Fibroblast of skin of right quadriceps (primary cell): ENCODE results near the gene LGALS7.

Experiments used
- DNase-seq: peaks from one replicate; pipeline ENCODE4 v3.0.0-alpha.2; 2013

The LGALS7 gene

DNA sequence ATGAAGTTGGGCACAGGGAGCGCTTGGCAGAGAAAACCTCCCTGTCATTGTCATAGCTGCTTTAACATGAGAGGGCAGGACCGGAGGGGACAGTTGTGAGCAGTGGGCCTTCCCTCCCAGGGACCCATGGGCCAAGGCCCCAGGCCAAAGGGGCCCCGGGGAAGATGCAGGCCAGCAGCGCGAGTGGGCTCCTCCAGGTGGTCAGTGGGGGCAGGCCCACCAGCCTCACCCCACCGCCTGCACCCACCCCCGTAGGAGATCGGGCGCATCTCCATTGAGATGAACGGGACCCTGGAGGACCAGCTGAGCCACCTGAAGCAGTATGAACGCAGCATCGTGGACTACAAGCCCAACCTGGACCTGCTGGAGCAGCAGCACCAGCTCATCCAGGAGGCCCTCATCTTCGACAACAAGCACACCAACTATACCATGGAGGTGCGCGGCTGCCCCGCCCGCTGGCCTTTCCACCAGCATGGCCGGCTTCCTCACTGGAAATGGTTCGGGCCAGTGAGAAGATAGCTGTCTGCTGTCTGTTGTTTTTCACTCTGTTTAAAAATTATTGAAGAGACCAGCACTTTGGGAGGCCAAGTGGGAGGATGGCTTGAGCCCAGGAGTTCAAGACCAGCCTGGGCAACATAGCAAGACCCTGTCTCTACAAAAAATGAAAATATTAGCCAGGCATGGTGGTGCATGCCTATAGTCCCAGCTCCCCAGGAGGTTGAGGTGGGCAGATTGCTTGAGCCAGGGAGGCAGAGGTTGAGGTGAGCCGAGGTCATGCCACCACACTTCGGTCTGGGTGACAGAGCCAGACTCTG lies 47.6 kb downstream of the LGALS7 start:
- no peak for DNase-seq

DNA sequence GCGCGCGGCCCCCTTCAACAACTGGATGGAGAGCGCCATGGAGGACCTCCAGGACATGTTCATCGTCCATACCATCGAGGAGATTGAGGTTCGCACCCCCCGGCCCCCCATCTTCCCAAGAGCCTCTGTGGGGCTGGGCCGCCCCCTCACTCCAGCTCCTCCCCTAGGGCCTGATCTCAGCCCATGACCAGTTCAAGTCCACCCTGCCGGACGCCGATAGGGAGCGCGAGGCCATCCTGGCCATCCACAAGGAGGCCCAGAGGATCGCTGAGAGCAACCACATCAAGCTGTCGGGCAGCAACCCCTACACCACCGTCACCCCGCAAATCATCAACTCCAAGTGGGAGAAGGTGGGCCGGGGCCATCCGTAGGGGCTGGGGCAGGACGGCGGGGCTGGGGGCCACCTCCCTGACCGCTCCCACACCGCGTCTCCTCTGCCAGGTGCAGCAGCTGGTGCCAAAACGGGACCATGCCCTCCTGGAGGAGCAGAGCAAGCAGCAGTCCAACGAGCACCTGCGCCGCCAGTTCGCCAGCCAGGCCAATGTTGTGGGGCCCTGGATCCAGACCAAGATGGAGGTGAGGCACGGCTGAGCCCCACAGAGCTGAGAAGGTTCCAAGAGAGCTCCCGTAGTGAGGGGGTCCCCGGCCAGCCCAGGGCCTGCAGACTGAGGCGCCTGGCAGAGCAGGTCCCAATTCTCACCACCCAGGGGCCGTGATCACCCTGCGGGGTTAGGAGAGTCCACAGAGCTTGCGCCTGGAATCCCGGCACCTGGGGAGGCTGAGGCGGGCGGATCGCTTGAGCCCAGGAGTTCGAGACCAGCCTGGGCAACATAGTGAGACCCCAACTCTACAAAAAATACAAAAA lies 49.1 kb downstream of the LGALS7 start:
- DNase-seq, result no peak

DNA sequence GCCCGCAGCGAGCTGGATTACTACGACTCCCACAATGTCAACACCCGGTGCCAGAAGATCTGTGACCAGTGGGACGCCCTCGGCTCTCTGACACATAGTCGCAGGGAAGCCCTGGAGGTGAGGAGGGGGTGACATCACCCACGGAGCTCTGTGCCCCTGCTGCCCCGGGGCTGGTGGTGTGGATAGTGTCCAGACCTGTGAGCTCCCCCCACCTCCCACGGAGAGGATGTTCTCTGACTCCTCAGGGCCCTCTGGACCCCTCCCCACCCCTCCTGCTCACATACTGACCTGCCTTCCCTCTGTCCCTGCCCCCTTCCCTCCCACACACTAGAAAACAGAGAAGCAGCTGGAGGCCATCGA lies 49.7 kb downstream of the LGALS7 start:
- no peak for DNase-seq

DNA sequence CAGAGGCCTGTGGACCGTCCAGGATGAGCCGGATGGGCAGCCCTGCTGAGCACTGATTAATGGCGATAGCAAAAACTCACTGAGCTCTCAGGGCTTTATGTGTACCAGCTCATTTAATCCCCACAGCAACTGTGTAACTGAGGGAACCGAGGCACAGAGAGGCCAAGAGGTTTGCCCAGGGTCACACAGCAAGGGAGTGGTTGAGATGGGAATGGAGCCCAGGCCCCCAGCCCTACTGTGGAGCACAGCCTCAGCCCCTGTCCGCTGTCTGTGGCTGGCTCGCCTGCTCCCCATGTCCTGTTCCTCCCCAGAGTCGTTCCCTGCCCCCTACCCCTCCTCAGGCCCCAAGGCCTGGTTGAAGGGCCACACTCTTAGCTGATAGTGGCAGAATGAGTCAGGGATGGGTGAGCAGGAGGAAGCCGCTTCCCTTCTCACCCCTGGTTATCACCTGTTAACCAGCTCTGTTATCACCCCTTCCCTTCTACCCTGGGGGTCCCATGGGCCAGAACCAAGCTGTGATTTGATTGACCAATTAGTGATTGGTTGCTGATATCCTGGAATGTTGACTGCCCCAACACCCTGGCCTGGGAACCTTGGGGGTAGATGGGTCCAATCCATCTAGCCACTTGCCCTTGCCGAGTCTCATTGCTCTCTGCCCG lies 50.2 kb downstream of the LGALS7 start:
- DNase-seq, result no peak

DNA sequence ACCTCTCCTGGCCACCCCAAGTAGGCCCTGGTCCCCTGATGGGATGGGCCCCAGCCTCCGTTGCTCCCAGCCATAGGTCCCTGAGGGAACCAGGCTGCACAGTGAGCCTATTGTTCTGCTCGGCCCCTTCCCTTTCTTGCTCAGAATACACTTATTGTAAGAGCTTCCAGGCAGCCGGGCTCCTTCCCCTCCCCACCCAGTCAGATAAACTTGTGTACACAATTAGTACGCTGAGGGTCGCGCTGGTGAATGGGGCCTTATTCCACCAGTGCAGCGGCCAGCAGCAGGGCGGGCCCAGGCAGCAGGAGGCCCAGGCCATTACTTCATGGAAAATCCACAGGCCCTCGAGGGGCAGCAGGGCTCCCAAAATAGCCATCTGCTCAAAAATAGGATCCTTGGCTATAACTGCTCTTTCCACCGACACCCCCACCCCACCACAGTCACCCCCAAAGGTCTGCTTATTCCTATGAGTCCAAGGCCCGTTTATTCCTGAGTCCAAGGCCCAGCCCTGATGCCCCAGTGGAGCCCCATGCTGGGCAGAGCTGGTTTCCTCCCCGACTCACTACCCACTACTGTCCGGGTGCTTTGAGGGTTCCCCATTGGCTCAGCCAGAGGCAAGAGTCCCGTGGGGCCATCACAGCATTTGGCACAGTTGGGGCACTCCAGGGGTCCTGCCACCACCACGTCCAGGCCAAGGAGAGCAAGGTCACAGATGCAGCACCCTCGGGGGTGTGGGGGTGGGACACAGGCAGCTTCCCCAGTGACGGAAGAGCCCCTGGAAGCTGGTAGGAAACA lies 51.1 kb downstream of the LGALS7 start:
- no peak for DNase-seq

DNA sequence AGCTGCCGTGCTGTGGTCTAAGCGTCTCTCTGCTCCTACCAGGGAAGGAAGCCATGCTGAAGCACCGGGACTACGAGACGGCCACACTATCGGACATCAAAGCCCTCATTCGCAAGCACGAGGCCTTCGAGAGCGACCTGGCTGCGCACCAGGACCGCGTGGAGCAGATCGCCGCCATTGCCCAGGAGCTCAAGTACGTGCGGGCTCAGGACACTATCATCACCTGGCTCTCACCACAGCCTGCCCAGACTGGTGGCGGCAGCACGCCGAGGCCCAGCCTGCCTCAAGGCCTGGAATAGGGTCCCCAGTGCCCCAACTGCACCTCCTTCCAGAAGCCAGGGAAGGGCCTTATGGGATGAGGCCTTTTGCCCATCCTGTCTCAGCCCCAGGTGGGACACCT lies 51.8 kb downstream of the LGALS7 start:
- no peak for DNase-seq
